A549 (cell line): ENCODE data around the gene UROD.

Source experiments
- BHLHE40 ChIP-seq: IDR thresholded peaks from 2 replicates; pipeline ENCODE4 v1.6.1; 2012; ENCODE audit warnings: low read depth, low read length, inconsistent platforms
- CTCF ChIP-seq: fragments of >200 bp; sonication (Bioruptor Twin); formaldehyde crosslinking; IDR thresholded peaks from 3 replicates; pipeline ENCODE4 v1.5.1; 2016
- ELK1 ChIP-seq: fragments of 150-350 bp; IDR thresholded peaks from 2 replicates; pipeline ENCODE4 v1.6.1; 2014; ENCODE audit warnings: low read depth, mild to moderate bottlenecking, low read length
- EP300 ChIP-seq, 2 experiments: fragments of >200 bp; sonication (Bioruptor Twin); formaldehyde crosslinking; IDR thresholded peaks; 2 replicates in 1 of 2; 3 replicates in 1 of 2; pipeline ENCODE4 v1.6.1; 2016 to 2017
- POLR2A ChIP-seq: IDR thresholded peaks from 2 replicates; pipeline ENCODE4 v1.6.1; 2012; ENCODE audit warnings: mild to moderate bottlenecking, low read length
- ZNF302 ChIP-seq: fragments of 250-450 bp; sonication (Bioruptor Pico); IDR thresholded peaks from 2 replicates; pipeline ENCODE4 v1.9.0; 2021; ENCODE audit warnings: inconsistent platforms, mild to moderate bottlenecking, moderate library complexity
- TF ChIP-seq, protein P1 (sequence below): fragments of 250-450 bp; sonication (Bioruptor Pico); IDR thresholded peaks from 2 replicates; pipeline ENCODE4 v1.5.0; 2021; ENCODE audit warnings: mild to moderate bottlenecking, moderate library complexity, borderline replicate concordance
- TF ChIP-seq, protein P2 (sequence below): fragments of 450-650 bp; IDR thresholded peaks from 2 replicates; pipeline ENCODE4 v1.6.1; 2014; ENCODE audit warnings: antibody characterized with exemption

- TF ChIP-seq, protein P1, sequence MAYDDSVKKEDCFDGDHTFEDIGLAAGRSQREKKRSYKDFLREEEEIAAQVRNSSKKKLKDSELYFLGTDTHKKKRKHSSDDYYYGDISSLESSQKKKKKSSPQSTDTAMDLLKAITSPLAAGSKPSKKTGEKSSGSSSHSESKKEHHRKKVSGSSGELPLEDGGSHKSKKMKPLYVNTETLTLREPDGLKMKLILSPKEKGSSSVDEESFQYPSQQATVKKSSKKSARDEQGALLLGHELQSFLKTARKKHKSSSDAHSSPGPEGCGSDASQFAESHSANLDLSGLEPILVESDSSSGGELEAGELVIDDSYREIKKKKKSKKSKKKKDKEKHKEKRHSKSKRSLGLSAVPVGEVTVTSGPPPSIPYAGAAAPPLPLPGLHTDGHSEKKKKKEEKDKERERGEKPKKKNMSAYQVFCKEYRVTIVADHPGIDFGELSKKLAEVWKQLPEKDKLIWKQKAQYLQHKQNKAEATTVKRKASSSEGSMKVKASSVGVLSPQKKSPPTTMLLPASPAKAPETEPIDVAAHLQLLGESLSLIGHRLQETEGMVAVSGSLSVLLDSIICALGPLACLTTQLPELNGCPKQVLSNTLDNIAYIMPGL (CRISPR knock-in tag) = no peak
- TF ChIP-seq BHLHE40 (no peak), ZNF302 (CRISPR knock-in tag) (no peak), CTCF (no peak), POLR2A (peak; percentile 51), ELK1 (no peak), EP300 (IDR thresholded peaks at IDR 0.05) (no peak)
- TF ChIP-seq, protein P2, sequence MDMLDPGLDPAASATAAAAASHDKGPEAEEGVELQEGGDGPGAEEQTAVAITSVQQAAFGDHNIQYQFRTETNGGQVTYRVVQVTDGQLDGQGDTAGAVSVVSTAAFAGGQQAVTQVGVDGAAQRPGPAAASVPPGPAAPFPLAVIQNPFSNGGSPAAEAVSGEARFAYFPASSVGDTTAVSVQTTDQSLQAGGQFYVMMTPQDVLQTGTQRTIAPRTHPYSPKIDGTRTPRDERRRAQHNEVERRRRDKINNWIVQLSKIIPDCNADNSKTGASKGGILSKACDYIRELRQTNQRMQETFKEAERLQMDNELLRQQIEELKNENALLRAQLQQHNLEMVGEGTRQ = no peak
Observed at GRCh38 chr1:45010855-45011811, 921 bp upstream of the UROD start, which contains the start of gene HECTD3.
